H9 (cell line): ENCODE data around the gene PTPRN2. TPM values are rescaled to one million over a fixed set of nuclear protein-coding genes. Genes with fewer than 3 reads are reported as not detected.

Source experiments
- DNase-seq: peaks from one replicate; pipeline ENCODE4 v3.0.0-alpha.2; 2017
- H2AFZ ChIP-seq: one replicate; pipeline ENCODE4 v1.6.1; 2013; ENCODE audit warnings: mild to moderate bottlenecking, low read length, control low read depth, moderate library complexity
- H2AK5ac ChIP-seq: 2 replicates; pipeline ENCODE4 v1.6.1; 2013; ENCODE audit warnings: low read length, control low read depth, mixed read lengths; ENCODE audit not compliant: insufficient read length
- H2BK120ac ChIP-seq: one replicate; pipeline ENCODE4 v1.6.1; 2013; ENCODE audit warnings: low read depth, mild to moderate bottlenecking, low read length, control low read depth, inconsistent platforms; ENCODE audit not compliant: poor library complexity, severe bottlenecking
- H2BK12ac ChIP-seq: 2 replicates; pipeline ENCODE4 v1.6.1; 2013; ENCODE audit warnings: low read length, control low read depth, mixed read lengths, low read depth; ENCODE audit not compliant: insufficient read length
- H2BK15ac ChIP-seq: 2 replicates; pipeline ENCODE4 v1.6.1; 2013; ENCODE audit warnings: low read depth, low read length, control low read depth
- H2BK20ac ChIP-seq: one replicate; pipeline ENCODE4 v1.6.1; 2013; ENCODE audit warnings: low read depth, mild to moderate bottlenecking, low read length, control low read depth, inconsistent platforms; ENCODE audit not compliant: poor library complexity, severe bottlenecking
- H2BK5ac ChIP-seq: 2 replicates; pipeline ENCODE4 v1.6.1; 2013; ENCODE audit warnings: low read length, control low read depth, mixed read lengths; ENCODE audit not compliant: insufficient read length
- H3K14ac ChIP-seq: 2 replicates; pipeline ENCODE4 v1.6.1; 2013; ENCODE audit warnings: low read length, control low read depth; ENCODE audit not compliant: insufficient read depth
- H3K18ac ChIP-seq: 2 replicates; pipeline ENCODE4 v1.6.1; 2013; ENCODE audit warnings: low read depth, mild to moderate bottlenecking, mixed read lengths, low read length, control low read depth; ENCODE audit not compliant: insufficient read length
- H3K23ac ChIP-seq: 2 replicates; pipeline ENCODE4 v1.6.1; 2013; ENCODE audit warnings: low read length, control low read depth, mixed read lengths, low read depth; ENCODE audit not compliant: insufficient read length
- H3K23me2 ChIP-seq: 2 replicates; pipeline ENCODE4 v1.6.1; 2013; ENCODE audit warnings: low read depth, mild to moderate bottlenecking, mixed read lengths, low read length, control low read depth; ENCODE audit not compliant: insufficient read length, poor library complexity, severe bottlenecking
- H3K27ac ChIP-seq: 2 replicates; pipeline ENCODE4 v1.5.1; 2013; ENCODE audit warnings: low read length, control low read depth, mixed read lengths, low read depth; ENCODE audit not compliant: insufficient read length
- H3K27me3 ChIP-seq: 2 replicates; pipeline ENCODE4 v1.6.1; 2013; ENCODE audit warnings: low read length, control low read depth, inconsistent platforms; ENCODE audit not compliant: insufficient read depth
- H3K4ac ChIP-seq: 2 replicates; pipeline ENCODE4 v1.6.1; 2013; ENCODE audit warnings: low read depth, mild to moderate bottlenecking, control low read depth, inconsistent platforms, low read length, moderate library complexity
- H3K4me1 ChIP-seq: 2 replicates; pipeline ENCODE4 v1.6.1; 2013; ENCODE audit warnings: low read length, control low read depth, inconsistent platforms; ENCODE audit not compliant: insufficient read depth
- H3K4me2 ChIP-seq: 2 replicates; pipeline ENCODE4 v1.6.1; 2013; ENCODE audit warnings: low read length, control low read depth, mixed read lengths; ENCODE audit not compliant: insufficient read length, insufficient read depth
- H3K56ac ChIP-seq: 2 replicates; pipeline ENCODE4 v1.6.1; 2013; ENCODE audit warnings: low read depth, mild to moderate bottlenecking, mixed read lengths, low read length, control low read depth; ENCODE audit not compliant: insufficient read length
- H3K79me1 ChIP-seq: 2 replicates; pipeline ENCODE4 v1.6.1; 2013; ENCODE audit warnings: low read depth, mild to moderate bottlenecking, moderate library complexity, low read length, control low read depth, inconsistent platforms; ENCODE audit not compliant: insufficient read depth, poor library complexity, severe bottlenecking
- H3K79me2 ChIP-seq: 2 replicates; pipeline ENCODE4 v1.6.1; 2013; ENCODE audit warnings: low read length, control low read depth, inconsistent platforms; ENCODE audit not compliant: insufficient read depth
- H3K9ac ChIP-seq: 2 replicates; pipeline ENCODE4 v1.6.1; 2013; ENCODE audit warnings: low read length, control low read depth, mixed read lengths; ENCODE audit not compliant: insufficient read length; ENCODE audit errors: extremely low read depth
- H3K9me3 ChIP-seq: one replicate; pipeline ENCODE4 v1.6.1; 2013; ENCODE audit warnings: low read depth, low read length, inconsistent platforms; ENCODE audit not compliant: control insufficient read depth
- H3T11ph ChIP-seq: one replicate; pipeline ENCODE4 v1.6.1; 2013; ENCODE audit warnings: mild to moderate bottlenecking, low read length, control low read depth, inconsistent platforms
- H4K20me1 ChIP-seq: one replicate; pipeline ENCODE4 v1.6.1; 2013; ENCODE audit not compliant: control insufficient read depth, insufficient read length, insufficient read depth
- H4K5ac ChIP-seq: 2 replicates; pipeline ENCODE4 v1.6.1; 2013; ENCODE audit warnings: low read depth, mild to moderate bottlenecking, mixed read lengths, low read length, control low read depth; ENCODE audit not compliant: insufficient read length
- H4K8ac ChIP-seq: replicated peaks from 2 replicates; pipeline ENCODE4 v1.6.1; 2013; ENCODE audit warnings: low read length, control low read depth, mixed read lengths, low read depth; ENCODE audit not compliant: insufficient read length
- H4K91ac ChIP-seq: 2 replicates; pipeline ENCODE4 v1.6.1; 2013; ENCODE audit warnings: low read depth, mild to moderate bottlenecking, moderate library complexity, mixed read lengths, low read length, control low read depth; ENCODE audit not compliant: insufficient read length
- H3K27ac Mint-ChIP-seq, 3 experiments: 2 replicates in 2 of 3; 3 replicates in 1 of 3; pipeline ENCODE4 v1.8.0; 2020 to 2021; ENCODE audit warnings: mixed read lengths in 3 of 3, mild to moderate bottlenecking in 1 of 3, moderate library complexity in 1 of 3
- H3K27me3 Mint-ChIP-seq: 2 replicates; pipeline ENCODE4 v1.8.0; 2021; ENCODE audit warnings: low read depth, mild to moderate bottlenecking, moderate library complexity, mixed read lengths
- H3K36me3 Mint-ChIP-seq, 3 experiments: 2 replicates in 2 of 3; 3 replicates in 1 of 3; pipeline ENCODE4 v1.8.0; 2020 to 2021; ENCODE audit warnings: low read depth in 3 of 3, mixed read lengths in 3 of 3; ENCODE audit not compliant: insufficient read depth in 1 of 3
- H3K4me1 Mint-ChIP-seq, 2 experiments: 2 replicates each; pipeline ENCODE4 v1.8.0; 2020; ENCODE audit warnings: mixed read lengths in 2 of 2
- H3K4me3 Mint-ChIP-seq, 2 experiments: 2 replicates in 1 of 2; 3 replicates in 1 of 2; pipeline ENCODE4 v1.8.0; 2020 to 2021; ENCODE audit warnings: mild to moderate bottlenecking in 2 of 2, mixed read lengths in 2 of 2, moderate library complexity in 1 of 2
- H3K9me3 Mint-ChIP-seq, 2 experiments: 2 replicates in 1 of 2; 3 replicates in 1 of 2; pipeline ENCODE4 v1.8.0; 2020; ENCODE audit warnings: mild to moderate bottlenecking in 2 of 2, mixed read lengths in 2 of 2, moderate library complexity in 1 of 2
- CTCF ChIP-seq: fragments of 200-600 bp; sonication (generic); conservative IDR thresholded peaks from 3 replicates; pipeline ENCODE4 v1.8.0; 2021; ENCODE audit warnings: antibody characterized with exemption, mild to moderate bottlenecking
- WGBS: extraction: QIAGEN DNeasy Blood & Tissue Kit; methylation state at CpG from one replicate; pipeline ENCODE4 v1.1.7; 2013; ENCODE audit warnings: missing lambda C conversion rate, low lambda C conversion rate, mixed read lengths; ENCODE audit not compliant: insufficient read length; ENCODE audit errors: extremely low coverage; 5-methylcytosine and 5-hydroxymethylcytosine counted together
- total RNA-seq: library from RNA; stranded (reverse); gene quantifications from 2 replicates; pipeline ENCODE4 v1.2.1, GENCODE V29; 2021

Gene PTPRN2
- total RNA-seq, 1 experiment from 2014 or later = 5.2 TPM

DNA sequence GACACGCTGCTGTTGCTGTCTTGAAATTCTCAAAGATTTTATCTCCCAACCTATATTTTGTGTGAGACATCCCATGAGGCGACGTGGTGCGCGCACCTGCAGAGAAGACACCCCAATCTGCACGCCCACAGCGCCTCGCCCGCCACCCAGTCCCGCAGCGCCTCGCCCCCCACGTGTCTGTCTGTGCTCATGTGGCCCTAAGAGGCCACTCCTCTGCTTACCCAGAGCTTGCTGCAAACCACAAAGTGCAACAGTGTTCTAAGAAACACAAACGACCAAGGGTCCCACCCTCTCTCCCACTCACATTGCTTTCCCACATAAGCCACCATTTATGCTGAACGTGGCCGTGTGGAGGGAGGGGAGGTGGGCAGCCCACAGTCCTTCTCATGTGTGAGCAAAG is 287.2 kb downstream of the PTPRN2 start:
- H2AFZ ChIP-seq = no peak overlapping the region
- no peak overlapping the region for H2BK15ac ChIP-seq
- no peaks in the 10 kb centered on the region for H3K79me2 ChIP-seq
- no peak overlapping the region for H2BK20ac ChIP-seq
- H4K20me1 ChIP-seq = no peaks in the 10 kb centered on the region
- no peak overlapping the region for H4K5ac ChIP-seq
- H3K9me3 ChIP-seq = no peaks in the 10 kb centered on the region
- H3K27ac ChIP-seq = no peak overlapping the region
- H2BK5ac ChIP-seq = no peak overlapping the region
- no peak for TF ChIP-seq CTCF
- H3K23ac ChIP-seq = no peak overlapping the region
- WGBS = no CpG with 5 or more reads among the region's 16 CpGs
- no peak overlapping the region for H3K9ac ChIP-seq
- H3K27ac Mint-ChIP-seq = 0 out of 7 replicates have a peak overlapping the region, but pooled peaks of 1 of the 3 experiments have one; percentile 9
- no peaks in the 10 kb centered on the region for H3K23me2 ChIP-seq
- H3K9me3 Mint-ChIP-seq = peaks cover 6 to 18% of the 10 kb centered on the region in 2 experiments
- no peak overlapping the region for H3K56ac ChIP-seq
- no peaks in the 10 kb centered on the region for H3K27me3 Mint-ChIP-seq
- no peak overlapping the region for H3K4me3 Mint-ChIP-seq
- peak; percentile 22 for DNase-seq
- no peak overlapping the region for H3T11ph ChIP-seq
- no peak overlapping the region for H4K8ac ChIP-seq
- H4K91ac ChIP-seq = no peak overlapping the region
- H3K4me1 Mint-ChIP-seq = peaks cover 50 to 56% of the 10 kb centered on the region in 2 experiments
- H3K79me1 ChIP-seq = no peaks in the 10 kb centered on the region
- no peak overlapping the region for H3K4ac ChIP-seq
- peaks cover 3 to 9% (median 6%) of the 10 kb centered on the region in 3 experiments for H3K36me3 Mint-ChIP-seq
- H3K27me3 ChIP-seq = no peaks in the 10 kb centered on the region
- H3K4me1 ChIP-seq = peaks cover 6% of the 10 kb centered on the region; the same call in 1 of the 2 replicates
- no peak overlapping the region for H2AK5ac ChIP-seq
- no peak overlapping the region for H2BK12ac ChIP-seq
- H3K14ac ChIP-seq = 0 out of 2 replicates have a peak overlapping the region, but pooled peaks have one; percentile 66
- no peak overlapping the region for H3K4me2 ChIP-seq
- no peak overlapping the region for H2BK120ac ChIP-seq
- H3K18ac ChIP-seq = no peak overlapping the region
